GM18519 (cell line): ENCODE data around the gene TERB1.

ENCODE experiments used
- ATAC-seq: cut with Tn5 transposase; IDR thresholded peaks from one replicate; pipeline ENCODE4 v1.9.1; 2021; ENCODE audit warnings: mild to moderate bottlenecking, moderate library complexity; ENCODE audit not compliant: unreplicated experiment, low FRiP score

TERB1 gene

GRCh38 chr16:66713076-66713475, 88.3 kb downstream of the TERB1 start:
- no peak for ATAC-seq

GRCh38 chr16:66712512-66712911, 88.9 kb downstream of the TERB1 start:
- ATAC-seq = no peak

GRCh38 chr16:66711581-66711980, 89.8 kb downstream of the TERB1 start:
- no peak for ATAC-seq

- ATAC-seq = no peak
Observed at GRCh38 chr16:66706506-66706880, 94.9 kb downstream of the TERB1 start.

GRCh38 chr16:66705790-66706505, 95.4 kb downstream of the TERB1 start:
- ATAC-seq = no peak
